Cerebellar nuclear complex (tissue), 1 donor: ENCODE data around the gene CD6.
"Not testable (repeated sequence)": the region's sequence is repeated elsewhere in the genome, so short reads cannot be mapped to it uniquely, and the experiment has no call there.

Experiments
- DNase-seq, 2 experiments: peaks; one replicate each; lab custom pipeline; 2025; lab: John Stamatoyannopoulos, UW

The CD6 gene

GRCh38 chr11:61055776-61056175 is 84.3 kb downstream of the CD6 start:
- DNase-seq: no peak

- no peak for DNase-seq
Measured at GRCh38 chr11:61056571-61056970, 85.1 kb downstream of the CD6 start.

DNA sequence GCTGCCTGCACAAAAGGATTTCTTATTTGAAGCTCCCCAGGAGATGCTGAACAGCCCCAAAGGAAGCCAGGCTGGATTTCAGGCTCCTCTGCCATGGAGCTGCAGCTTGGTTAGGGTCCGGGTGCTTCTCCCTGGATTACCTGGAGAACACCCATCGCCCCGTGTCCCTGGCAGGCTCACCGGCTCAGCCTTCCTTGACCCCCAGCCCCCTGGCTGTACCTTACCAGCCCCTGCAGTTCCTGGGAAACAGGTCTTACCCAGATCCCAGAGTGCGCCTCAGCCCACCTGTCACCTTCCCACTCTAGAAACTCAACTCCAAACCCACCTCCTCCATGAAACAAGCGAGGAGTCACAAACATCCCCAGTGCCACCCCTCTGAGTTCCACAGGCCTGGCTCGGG is 85.5 kb downstream of the CD6 start:
- no peak for DNase-seq

DNA sequence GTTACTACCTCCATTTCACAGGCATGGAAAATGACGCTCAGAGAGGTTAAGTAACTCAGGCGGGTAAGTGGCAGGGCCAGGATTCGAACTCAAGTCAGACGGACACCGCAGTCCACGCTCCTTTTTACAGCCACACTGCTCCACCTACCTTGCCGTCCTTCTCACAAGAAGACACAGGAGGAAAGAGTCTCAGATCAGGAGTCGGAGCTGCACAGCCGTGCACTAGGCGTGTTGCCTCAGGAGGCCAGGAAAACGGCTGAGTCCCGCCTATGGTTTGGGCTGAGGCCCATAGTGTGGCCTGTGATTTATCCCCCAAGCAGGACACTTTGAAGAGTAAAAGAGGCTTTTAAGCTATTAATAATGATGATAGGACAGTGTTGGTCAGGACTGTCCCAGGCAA is 86.1 kb downstream of the CD6 start:
- DNase-seq: no peak

DNA sequence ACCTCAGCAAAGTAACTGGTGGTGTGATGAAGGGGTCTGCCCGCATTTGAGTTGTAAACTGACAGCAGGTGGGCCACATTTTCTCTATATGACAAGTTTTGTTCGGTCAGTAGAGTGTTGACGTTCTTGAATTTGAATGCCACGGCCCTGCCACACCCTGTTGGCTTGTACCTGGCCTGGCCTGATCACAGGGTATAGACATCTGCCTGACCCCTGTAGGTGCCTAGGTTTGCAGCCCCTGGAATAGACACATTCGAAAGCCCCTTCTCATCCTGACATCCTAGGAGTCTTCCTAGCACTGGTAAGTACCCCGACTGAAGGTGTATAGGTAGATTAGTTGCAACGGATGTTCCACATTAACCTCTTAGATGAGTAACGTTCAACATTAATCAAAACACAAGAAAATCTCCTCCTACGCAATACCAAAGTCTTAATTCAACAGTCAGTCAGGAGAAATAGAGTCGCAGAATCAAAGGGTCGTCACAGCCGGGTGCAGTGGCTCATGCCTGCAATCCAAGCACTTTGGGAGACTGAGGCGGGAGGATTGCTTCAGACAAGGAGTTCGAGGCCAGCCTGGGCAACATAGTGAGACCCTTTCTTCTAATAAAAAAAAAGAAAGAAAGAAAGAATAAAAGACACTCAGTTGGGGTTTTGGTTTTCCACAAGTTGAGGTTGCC is 87.2 kb downstream of the CD6 start:
- DNase-seq: no peak

GRCh38 chr11:61059260-61059752 is 87.8 kb downstream of the CD6 start:
- no peak for DNase-seq

- no peak for DNase-seq
Measured at GRCh38 chr11:61061081-61061826, 89.8 kb downstream of the CD6 start.

DNA sequence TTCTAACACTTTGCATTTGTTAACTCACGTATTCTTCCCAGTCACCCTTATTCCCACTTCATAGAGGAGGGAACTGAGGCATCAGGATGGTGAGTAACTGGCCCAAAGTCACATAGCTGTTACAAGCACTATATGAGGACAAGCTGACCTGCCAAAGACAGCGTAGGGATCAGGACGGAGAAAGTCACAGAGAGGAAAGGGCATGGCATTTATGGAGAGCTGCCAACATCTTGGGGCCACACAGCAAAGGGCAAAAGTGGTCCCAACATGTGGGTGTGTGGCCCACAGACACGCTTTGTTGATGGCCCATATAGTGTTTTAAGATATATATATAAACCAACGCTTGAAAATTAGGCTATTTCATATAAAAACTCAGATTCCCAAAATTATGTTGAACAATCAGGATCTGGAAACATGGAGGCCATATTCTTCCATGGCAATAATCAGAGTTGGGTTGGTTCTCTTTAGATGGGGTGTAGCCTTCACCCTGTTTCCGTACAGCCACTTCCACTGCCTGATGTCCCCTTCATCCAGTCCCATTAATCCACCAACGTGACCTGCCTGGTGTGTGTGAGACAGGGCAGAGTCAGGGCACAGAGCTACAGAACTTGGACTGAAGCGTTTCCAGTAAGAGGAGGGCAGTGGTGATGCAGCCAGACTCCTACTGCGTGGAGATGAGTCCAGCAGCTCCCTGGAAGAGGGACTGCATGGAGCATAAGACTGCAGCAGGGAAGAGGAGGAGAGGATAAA is 90.9 kb downstream of the CD6 start:
- DNase-seq: no peak

DNA sequence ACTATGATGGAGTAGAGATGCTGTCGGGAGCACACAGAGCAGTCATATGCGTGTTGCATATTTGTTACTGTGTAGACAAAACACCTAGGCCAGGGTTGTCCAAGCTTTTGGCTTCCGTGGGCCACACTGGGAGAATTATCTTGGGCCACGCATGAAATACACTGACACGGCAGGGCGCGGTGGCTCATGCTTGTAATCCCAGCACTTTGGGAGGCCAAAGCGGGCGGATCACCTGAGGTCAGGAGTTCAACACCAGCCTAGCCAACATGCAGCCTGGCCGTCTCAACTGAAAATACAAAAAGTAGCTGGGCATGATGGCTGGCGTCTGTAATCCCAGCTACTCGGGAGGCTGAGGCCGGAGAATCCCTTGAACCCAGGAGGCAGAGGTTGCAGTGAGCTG is 93.8 kb downstream of the CD6 start:
- not testable (repeated sequence) for DNase-seq

GRCh38 chr11:61065955-61066638 is 94.6 kb downstream of the CD6 start:
- DNase-seq: no peak

GRCh38 chr11:61066645-61067044 is 95.2 kb downstream of the CD6 start:
- no peak for DNase-seq

GRCh38 chr11:61067782-61068446 is 96.4 kb downstream of the CD6 start:
- no peak for DNase-seq

DNA sequence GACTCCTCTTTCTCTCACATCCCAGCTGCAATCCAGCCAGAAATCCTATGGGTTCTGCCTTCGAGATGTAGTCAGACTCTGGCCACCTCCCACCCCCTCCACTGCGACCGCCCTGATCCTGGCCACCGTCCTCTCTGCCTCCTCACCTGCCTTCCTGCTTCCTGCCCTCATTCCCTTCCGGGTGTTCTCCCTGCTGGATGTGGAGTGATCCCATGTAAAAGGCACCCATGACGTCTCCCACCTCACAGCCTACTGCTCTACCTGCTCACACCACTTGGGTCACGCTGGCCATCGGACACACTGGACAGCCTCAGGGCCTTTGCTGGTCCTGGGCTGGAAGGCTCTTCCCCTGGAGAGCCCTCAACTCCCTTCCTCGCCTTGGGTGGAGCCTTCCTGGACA is 97.1 kb downstream of the CD6 start:
- no peak for DNase-seq

DNA sequence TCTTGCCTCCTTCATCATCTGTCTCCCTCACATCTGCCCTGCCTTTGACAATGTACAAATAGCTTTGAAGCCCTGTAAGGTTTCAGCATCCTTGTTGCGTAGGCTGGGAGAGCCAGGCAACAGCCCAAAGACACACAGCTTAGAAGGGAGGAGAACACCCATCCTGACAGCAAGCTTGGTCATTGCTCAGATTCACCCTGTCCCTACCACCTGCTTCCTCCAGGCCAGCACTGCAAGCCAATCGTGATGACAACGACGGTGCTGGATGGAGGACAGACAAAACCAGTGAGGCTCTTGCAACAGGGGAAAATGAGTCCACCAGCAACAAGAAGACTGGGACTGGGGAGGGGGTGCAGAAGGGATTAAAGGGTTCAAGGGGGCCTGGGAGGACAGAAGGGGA is 97.9 kb downstream of the CD6 start:
- DNase-seq: no peak
